PC-9 (cell line): ENCODE measurements around the gene SLC39A13.

Source experiments
- CTCF ChIP-seq: fragments of 200-600 bp; sonication (generic); conservative IDR thresholded peaks from 2 replicates; pipeline ENCODE4 v1.6.1; 2017; ENCODE audit warnings: mixed run types, antibody characterized with exemption, mild to moderate bottlenecking, moderate library complexity
- EZH2 ChIP-seq: fragments of 200-600 bp; sonication (generic); IDR thresholded peaks from 2 replicates; pipeline ENCODE4 v1.8.0; 2017; ENCODE audit warnings: antibody characterized with exemption, low read depth

GRCh38 chr11:47442514-47442913 lies 34.1 kb downstream of the SLC39A13 start:
- no peak for TF ChIP-seq CTCF
- TF ChIP-seq EZH2: no peak
